Keratinocyte (primary cell): ENCODE data around the gene KATNBL1. TPM values are rescaled to one million over a fixed set of nuclear protein-coding genes. Genes with fewer than 3 reads are reported as not detected.
A peak's percentile ranks its signal among the peaks of the same experiment; 100 is the strongest.

Experiments
- DNase-seq: peaks from one replicate; pipeline ENCODE4 v3.0.0-alpha.2; 2011; ENCODE audit warnings: low read depth, missing footprints, low spot score
- FAIRE-seq: peaks from 2 replicates; lab custom pipeline; 2011; peaks lifted over from hg19 to GRCh38; lab: Jason Lieb, UNC
- H2AFZ ChIP-seq: 2 replicates; pipeline ENCODE4 v1.6.0; 2012; ENCODE audit warnings: low read length, control low read depth, inconsistent platforms; ENCODE audit not compliant: control insufficient read depth
- H3K27ac ChIP-seq: 2 replicates; pipeline ENCODE4 v1.5.1; 2011; ENCODE audit warnings: low read length; ENCODE audit not compliant: control insufficient read depth, insufficient read depth
- H3K27me3 ChIP-seq: 3 replicates; pipeline ENCODE4 v1.6.0; 2011; ENCODE audit warnings: low read length; ENCODE audit not compliant: control insufficient read depth, insufficient read depth; ENCODE audit errors: extremely low read depth
- H3K36me3 ChIP-seq, 2 experiments: 2 replicates in 1 of 2; 3 replicates in 1 of 2; pipeline ENCODE4 v1.5.1; 2011; ENCODE audit warnings: low read length in 2 of 2, mild to moderate bottlenecking in 1 of 2; ENCODE audit not compliant: control insufficient read depth in 2 of 2, insufficient read depth in 2 of 2; ENCODE audit errors: extremely low read depth in 1 of 2
- H3K4me1 ChIP-seq: 3 replicates; pipeline ENCODE4 v1.5.1; 2011; ENCODE audit warnings: low read length; ENCODE audit not compliant: control insufficient read depth, insufficient read depth; ENCODE audit errors: extremely low read depth
- H3K4me2 ChIP-seq: 3 replicates; pipeline ENCODE4 v1.6.0; 2011; ENCODE audit warnings: low read depth, low read length; ENCODE audit not compliant: control insufficient read depth, insufficient read depth; ENCODE audit errors: extremely low read depth
- H3K4me3 ChIP-seq, 3 experiments: fragments of 200-600 bp in 1 of 3; sonication (generic) in 1 of 3; 2 replicates in 2 of 3; 3 replicates in 1 of 3; pipeline ENCODE4 v1.5.1; 2011 to 2016; ENCODE audit warnings: low read length in 3 of 3, mild to moderate bottlenecking in 3 of 3, control low read depth in 2 of 3, inconsistent platforms in 1 of 3, low read depth in 1 of 3, mixed read lengths in 1 of 3, mixed run types in 1 of 3, moderate library complexity in 1 of 3; ENCODE audit not compliant: control insufficient read depth in 2 of 3, insufficient read depth in 2 of 3; ENCODE audit errors: extremely low read depth in 1 of 3
- H3K79me2 ChIP-seq: 2 replicates; pipeline ENCODE4 v1.6.0; 2012; ENCODE audit warnings: low read length; ENCODE audit not compliant: control insufficient read depth, insufficient read depth
- H3K9ac ChIP-seq: 3 replicates; pipeline ENCODE4 v1.6.0; 2011; ENCODE audit warnings: low read length; ENCODE audit not compliant: control insufficient read depth, insufficient read depth; ENCODE audit errors: extremely low read depth
- H3K9me1 ChIP-seq: 3 replicates; pipeline ENCODE4 v1.6.0; 2011; ENCODE audit warnings: low read length; ENCODE audit not compliant: control insufficient read depth, insufficient read depth; ENCODE audit errors: extremely low read depth
- H3K9me3 ChIP-seq: 2 replicates; pipeline ENCODE4 v1.5.1; 2012; ENCODE audit warnings: low read depth, low read length; ENCODE audit not compliant: control insufficient read depth
- H4K20me1 ChIP-seq: 3 replicates; pipeline ENCODE4 v1.6.0; 2011; ENCODE audit warnings: low read length; ENCODE audit not compliant: control insufficient read depth, insufficient read depth; ENCODE audit errors: extremely low read depth
- EZH2 ChIP-seq: IDR thresholded peaks from one replicate; pipeline ENCODE4 v1.6.1; 2012; ENCODE audit warnings: inconsistent platforms, mild to moderate bottlenecking, low read length, moderate library complexity
- dilution Hi-C: fragments of 300-500 bp; cut with MboI; formaldehyde crosslinking; loops from one replicate; pipeline ENCODE4 v1.7.0; 2020; ENCODE audit warnings: low sequenced_read_pairs; ENCODE audit not compliant: extremely low pct_ligation_motif_present
- polyA plus RNA-seq, 5 experiments: library from polyadenylated mRNA; depleted of rRNA in 3 of 5; stranded (reverse) in 3 of 5; stranded (forward) in 1 of 5; unstranded in 1 of 5; fragments of >200 nt; gene quantifications; 1 replicate in 1 of 5; 2 replicates in 3 of 5; 3 replicates in 1 of 5; pipeline versions ENCODE4 v1.2.1 to v1.2.3, GENCODE V29; 2011 to 2012; ENCODE audit warnings: missing spikeins in 2 of 5, low read depth in 1 of 5, low replicate concordance in 1 of 5
- TF ChIP-seq, protein P1 (sequence below), 3 experiments: IDR thresholded peaks in 1 of 3; conservative IDR thresholded peaks in 1 of 3; optimal IDR thresholded peaks in 1 of 3; 2 replicates in 2 of 3; 3 replicates in 1 of 3; pipeline versions ENCODE3 to v1.5.1; 2011; ENCODE audit warnings: low read length in 3 of 3, mild to moderate bottlenecking in 3 of 3, moderate library complexity in 2 of 3, control low read depth in 1 of 3, inconsistent platforms in 1 of 3; ENCODE audit not compliant: insufficient read depth in 2 of 3; ENCODE audit errors: extremely low read depth in 1 of 3

The KATNBL1 gene
- polyA plus RNA-seq, 1 donor (not counting 4 experiments of a cell fraction or from before 2014, with no cell fraction given) = 54.0 TPM

DNA sequence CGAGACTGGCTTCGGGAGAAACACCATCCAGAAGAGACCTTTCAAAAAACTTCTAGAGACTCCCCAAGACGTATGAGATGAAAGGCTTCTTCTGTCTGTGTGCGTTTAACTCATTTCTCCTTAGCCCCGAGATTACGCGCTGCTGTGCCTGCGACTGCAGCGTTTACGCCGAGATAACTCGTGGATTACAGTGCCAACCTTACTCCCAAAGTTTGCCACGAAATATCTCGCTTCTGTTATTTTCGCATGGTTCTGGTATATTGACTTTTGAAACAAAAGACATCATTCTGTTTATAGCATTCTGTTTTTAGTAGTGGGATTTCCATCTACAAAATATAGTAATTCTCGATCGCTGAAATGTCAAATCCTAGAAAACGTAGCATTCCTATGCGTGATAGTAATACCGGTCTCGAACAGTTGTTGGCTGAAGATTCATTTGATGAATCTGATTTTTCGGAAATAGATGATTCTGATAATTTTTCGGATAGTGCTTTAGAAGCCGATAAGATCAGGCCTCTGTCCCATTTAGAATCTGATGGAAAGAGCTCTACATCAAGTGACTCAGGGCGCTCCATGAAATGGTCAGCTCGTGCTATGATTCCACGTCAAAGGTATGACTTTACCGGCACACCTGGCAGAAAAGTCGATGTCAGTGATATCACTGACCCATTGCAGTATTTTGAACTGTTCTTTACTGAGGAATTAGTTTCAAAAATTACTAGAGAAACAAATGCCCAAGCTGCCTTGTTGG, 107.5 kb downstream of the KATNBL1 start:
- dilution Hi-C loops = no loop called here
- peaks cover 41% of the 10 kb centered on the region for H3K79me2 ChIP-seq
- H3K36me3 ChIP-seq = no peaks in the 10 kb centered on the region
- H3K27ac ChIP-seq = peak overlapping the region; percentile 95
- peak overlapping the region; percentile 97 for H2AFZ ChIP-seq
- H3K4me1 ChIP-seq = peaks cover 14% of the 10 kb centered on the region
- no peak for TF ChIP-seq EZH2
- TF ChIP-seq, protein P1, sequence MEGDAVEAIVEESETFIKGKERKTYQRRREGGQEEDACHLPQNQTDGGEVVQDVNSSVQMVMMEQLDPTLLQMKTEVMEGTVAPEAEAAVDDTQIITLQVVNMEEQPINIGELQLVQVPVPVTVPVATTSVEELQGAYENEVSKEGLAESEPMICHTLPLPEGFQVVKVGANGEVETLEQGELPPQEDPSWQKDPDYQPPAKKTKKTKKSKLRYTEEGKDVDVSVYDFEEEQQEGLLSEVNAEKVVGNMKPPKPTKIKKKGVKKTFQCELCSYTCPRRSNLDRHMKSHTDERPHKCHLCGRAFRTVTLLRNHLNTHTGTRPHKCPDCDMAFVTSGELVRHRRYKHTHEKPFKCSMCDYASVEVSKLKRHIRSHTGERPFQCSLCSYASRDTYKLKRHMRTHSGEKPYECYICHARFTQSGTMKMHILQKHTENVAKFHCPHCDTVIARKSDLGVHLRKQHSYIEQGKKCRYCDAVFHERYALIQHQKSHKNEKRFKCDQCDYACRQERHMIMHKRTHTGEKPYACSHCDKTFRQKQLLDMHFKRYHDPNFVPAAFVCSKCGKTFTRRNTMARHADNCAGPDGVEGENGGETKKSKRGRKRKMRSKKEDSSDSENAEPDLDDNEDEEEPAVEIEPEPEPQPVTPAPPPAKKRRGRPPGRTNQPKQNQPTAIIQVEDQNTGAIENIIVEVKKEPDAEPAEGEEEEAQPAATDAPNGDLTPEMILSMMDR (optimal IDR thresholded peaks at IDR 0.05 in 1 of 3, IDR thresholded peaks at IDR 0.05 in 1 of 3, conservative IDR thresholded peaks at IDR 0.05 in 1 of 3; ENCODE audit: extremely low read depth in 1 of 3, insufficient read depth in 2 of 3, low read length in 3 of 3) = no peak
- FAIRE-seq (no peak), DNase-seq (no peak)
- H3K9me1 ChIP-seq = no peaks in the 10 kb centered on the region
- no peaks in the 10 kb centered on the region for H3K27me3 ChIP-seq
- H4K20me1 ChIP-seq = no peaks in the 10 kb centered on the region
- peak overlapping the region; percentile 89 for H3K4me2 ChIP-seq
- no peaks in the 10 kb centered on the region for H3K9me3 ChIP-seq
- H3K4me3 ChIP-seq = peak overlapping the region; percentile 62 to 98 (median 94)
- peak overlapping the region; percentile 82 for H3K9ac ChIP-seq

DNA sequence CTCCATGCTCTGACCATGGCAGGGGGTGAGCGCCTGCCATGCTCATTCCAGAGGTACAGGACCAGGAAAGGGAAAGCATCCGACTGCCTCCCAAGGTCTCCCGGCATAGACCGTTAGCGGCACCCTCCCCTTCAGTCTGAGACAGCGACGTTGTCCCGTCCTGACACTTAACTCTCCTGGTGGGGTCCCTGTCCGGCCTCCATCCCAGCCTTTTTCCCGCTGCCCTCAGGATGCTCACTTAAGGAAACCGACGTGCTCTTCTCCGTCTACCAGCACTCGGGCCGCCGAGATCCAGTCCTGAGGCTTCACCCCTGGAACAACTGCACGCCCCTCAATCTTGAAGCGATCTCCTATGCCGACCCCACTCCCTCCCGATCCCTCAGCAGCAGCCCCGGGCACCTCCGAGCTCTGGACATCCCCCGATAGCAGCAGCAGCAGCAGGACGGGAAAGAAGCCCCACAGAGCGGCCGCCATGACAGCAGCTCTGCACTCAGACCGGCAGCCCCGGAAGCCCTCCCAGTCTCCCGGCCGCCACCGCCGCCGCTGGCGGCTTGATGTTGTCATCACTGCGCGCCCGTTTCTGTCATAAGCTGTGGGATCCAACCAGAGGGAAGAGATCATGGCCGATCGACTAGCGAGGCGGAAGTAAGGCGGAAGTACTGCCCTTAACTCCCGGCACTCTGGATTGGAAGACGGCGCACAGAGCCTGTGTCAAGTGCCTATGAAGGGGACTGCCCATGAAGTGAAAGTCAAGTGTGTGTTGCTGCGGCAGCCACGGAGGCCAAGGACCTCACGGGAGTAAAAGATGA, 108.3 kb downstream of the KATNBL1 start, which contains the start of the genes EMC7 and PGBD4:
TSS of gene EMC7 (minus strand) at position 497 of the 809 bp plus-strand sequence. CDS start at position 474, 23 bp downstream.
TSS of gene PGBD4 (plus strand) at position 718 of the 809 bp plus-strand sequence. CDS start 449 bp downstream, outside the sequence.
- peak; percentile 97 for FAIRE-seq
- dilution Hi-C loops = no loop called here
- peaks cover 43% of the 10 kb centered on the region for H3K79me2 ChIP-seq

More for the DNA sequence above, 108.3 kb downstream of the KATNBL1 start, which contains the start of the genes EMC7 and PGBD4:
- H3K4me3 ChIP-seq = peak within 1 kb of the TSS; percentile 62 to 98 (median 94)
- no peaks in the 10 kb centered on the region for H3K9me1 ChIP-seq
- H3K36me3 ChIP-seq = no peaks in the 10 kb centered on the region
- H3K27me3 ChIP-seq = no peaks in the 10 kb centered on the region
- TF ChIP-seq, protein P1 (optimal IDR thresholded peaks at IDR 0.05 in 1 of 3, IDR thresholded peaks at IDR 0.05 in 1 of 3, conservative IDR thresholded peaks at IDR 0.05 in 1 of 3; ENCODE audit: extremely low read depth in 1 of 3, insufficient read depth in 2 of 3, low read length in 3 of 3) = no peak
- no peak for TF ChIP-seq EZH2
- H4K20me1 ChIP-seq = no peaks in the 10 kb centered on the region
- H2AFZ ChIP-seq = peak within 1 kb of the TSS; percentile 98
- H3K4me1 ChIP-seq = peaks cover 14% of the 10 kb centered on the region
- H3K9ac ChIP-seq = peak within 1 kb of the TSS; percentile 82
- DNase-seq = peak; percentile 94
- peak within 1 kb of the TSS; percentile 93 for H3K4me2 ChIP-seq
- H3K9me3 ChIP-seq = no peaks in the 10 kb centered on the region
- peak within 1 kb of the TSS; percentile 95 for H3K27ac ChIP-seq
